ENCODE results near the gene ZNF432.
"Not testable (repeated sequence)": the region's sequence is repeated elsewhere in the genome, so short reads cannot be mapped to it uniquely, and the experiment has no call there.

The ZNF432 gene

DNA sequence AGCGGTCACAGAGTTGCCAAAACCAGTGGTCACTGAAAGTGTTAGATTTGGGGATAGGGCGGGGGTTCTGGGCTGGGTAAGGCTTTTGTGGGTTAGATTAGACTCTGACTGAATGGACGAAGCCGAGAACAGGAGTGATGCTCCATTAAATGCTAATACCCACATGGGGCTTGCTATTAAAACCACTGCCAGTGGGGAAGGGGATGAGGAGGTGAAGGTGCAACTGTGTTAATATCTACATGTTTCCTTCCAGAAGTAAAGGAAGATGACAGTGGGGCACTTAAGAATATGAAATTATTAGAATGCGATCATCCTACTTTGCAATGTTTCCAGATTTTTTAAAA lies 19.9 kb downstream of the ZNF432 start:
- no peak for DNase-seq (ENCODE audit: insufficient read length, low spot score)
- FAIRE-seq = no peak
- no peak for TF ChIP-seq POLR2A (IDR thresholded peaks at IDR 0.05; ENCODE audit: low read depth, low read length)

DNA sequence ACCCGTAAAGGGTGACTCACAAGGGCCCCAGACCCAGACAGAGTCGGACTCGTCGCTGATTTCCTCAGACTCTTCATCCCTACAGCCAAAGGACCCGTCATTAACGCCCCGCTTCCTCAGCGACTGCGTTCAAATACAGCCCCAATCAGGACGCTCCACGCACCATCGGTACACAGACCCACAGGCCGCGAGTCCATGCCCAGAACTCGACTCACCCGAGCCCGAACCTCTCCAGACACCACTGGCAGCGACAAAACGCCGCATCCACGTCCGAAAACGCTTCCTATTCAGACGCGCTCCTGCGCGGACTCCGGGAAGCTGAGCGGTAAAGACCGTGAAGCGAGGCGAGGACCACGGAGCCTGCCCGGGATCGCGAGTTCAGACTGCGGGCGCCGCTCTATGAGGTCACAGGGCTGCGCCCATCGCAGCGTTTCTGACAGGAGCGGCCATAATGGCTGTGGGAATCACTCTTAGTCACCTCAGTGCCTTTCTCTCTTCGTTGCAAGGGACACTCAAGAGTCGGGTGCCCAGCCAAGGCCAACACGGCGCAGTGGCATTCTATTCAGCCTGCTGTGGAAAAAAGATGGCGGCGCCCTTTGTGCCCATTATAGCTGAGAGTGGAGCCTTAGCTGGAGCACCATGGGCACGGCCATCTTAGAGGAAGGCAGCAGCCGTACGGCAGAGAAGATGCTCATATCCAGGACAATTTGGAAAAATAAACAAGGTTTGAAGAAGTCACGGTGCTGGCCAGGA lies 20.4 kb downstream of the ZNF432 start, which contains the start of gene ZNF614:
Gene ZNF614, minus strand, starts transcription at position 353 of the 753 bp plus-strand sequence. CDS start 2,634 bp downstream, outside the sequence.
- TF ChIP-seq POLR2A (IDR thresholded peaks at IDR 0.05; ENCODE audit: low read depth, low read length) = peak; percentile 78
- DNase-seq (ENCODE audit: insufficient read length, low spot score) (peak; percentile 91), FAIRE-seq (peak; percentile 88)

DNA sequence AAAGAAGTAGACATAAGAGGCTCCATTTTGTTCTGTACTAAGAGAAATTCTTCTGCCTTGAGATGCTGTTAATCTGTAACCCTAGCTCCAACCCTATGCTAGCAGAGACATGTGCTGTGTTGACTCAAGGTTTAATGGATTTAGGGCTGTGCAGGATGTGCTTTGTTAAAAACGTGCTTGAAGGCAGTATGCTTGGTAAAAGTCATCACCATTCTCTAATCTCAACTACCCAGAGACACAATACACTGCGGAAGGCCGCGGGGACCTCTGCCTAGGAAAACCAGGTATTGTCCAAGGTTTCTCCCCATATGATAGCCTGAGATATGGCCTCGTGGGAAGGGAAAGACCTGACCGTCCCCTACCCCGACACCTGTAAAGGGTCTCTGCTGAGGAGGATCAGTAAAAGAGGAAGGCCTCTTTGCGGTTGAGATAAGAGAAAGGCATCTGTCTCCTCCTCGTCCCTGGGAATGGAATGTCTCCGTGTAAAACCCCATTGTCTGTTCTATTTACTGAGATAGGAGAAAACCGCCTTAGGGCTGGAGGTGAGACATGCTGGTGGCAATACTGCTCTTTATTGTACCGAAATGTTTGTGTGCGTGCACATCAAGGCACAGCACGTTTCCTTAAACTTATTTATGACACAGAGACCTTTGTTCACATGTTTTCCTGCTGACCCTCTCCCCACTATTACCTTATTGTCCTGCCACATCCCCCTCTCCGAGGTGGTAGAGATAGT lies 22.2 kb downstream of the ZNF432 start:
- not testable (repeated sequence) for DNase-seq (ENCODE audit: insufficient read length, low spot score); FAIRE-seq

DNA sequence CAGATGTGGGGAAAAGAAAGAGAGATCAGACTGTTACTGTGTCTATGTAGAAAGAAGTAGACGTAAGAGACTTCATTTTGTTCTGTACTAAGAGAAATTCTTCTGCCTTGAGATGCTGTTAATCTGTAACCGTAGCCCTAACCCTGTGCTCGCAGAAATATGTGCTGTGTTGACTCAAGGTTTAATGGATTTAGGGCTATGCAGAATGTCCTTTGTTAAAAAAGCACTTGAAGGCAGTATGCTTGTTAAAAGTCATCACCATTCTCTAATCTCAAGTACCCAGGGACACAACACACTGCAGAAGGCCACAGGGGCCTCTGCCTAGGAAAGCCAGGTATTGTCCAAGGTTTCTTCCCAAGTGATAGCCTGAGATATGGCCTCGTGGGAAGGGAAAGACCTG lies 24.2 kb downstream of the ZNF432 start:
- not testable (repeated sequence) for FAIRE-seq

DNA sequence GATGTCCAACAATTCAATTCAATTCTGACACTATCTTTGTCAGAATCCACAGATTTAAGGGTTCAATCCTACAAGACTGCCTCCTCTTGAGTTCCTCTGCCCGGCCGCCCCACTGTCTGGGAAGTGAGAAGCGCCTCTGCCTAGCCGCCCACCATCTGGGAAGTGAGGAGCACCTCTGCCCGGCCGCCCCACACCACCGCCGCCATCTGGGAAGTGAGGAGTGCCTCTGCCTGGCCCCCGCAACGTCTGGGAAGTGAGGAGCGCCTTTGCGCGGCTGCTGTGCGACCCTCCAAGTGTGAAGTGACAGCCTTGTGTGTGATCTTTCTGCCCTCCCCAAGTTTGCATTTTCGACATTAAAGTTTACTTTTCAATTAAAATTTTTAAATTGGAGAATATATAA lies 26.4 kb downstream of the ZNF432 start:
- TF ChIP-seq POLR2A (IDR thresholded peaks at IDR 0.05; ENCODE audit: low read depth, low read length) = no peak
- no peak for FAIRE-seq
- no peak for DNase-seq (ENCODE audit: insufficient read length, low spot score)

More for the DNA sequence above, 24.2 kb downstream of the ZNF432 start:
- DNase-seq (ENCODE audit: insufficient read length, low spot score) = not testable (repeated sequence)

DNA sequence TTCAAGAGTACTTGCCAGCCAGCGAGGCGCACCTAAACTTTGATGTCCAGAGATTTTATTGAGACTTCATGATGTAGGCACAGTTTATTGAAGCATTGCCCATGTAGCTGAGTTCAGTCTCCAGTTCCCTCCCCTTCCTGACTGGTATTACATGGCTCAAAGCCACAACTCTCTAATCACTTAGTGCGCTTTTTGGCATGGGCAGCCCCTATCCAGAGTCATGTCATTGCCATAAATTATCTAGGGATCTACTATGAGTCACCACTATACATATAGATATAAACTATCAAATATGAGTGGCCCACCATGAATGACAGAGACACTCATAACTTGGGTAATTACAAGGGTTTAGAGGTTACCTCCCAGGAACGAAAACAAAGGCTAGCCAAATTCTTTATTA lies 28.1 kb downstream of the ZNF432 start:
- FAIRE-seq = no peak
- no peak for TF ChIP-seq POLR2A (IDR thresholded peaks at IDR 0.05; ENCODE audit: low read depth, low read length)
- DNase-seq (ENCODE audit: insufficient read length, low spot score) = no peak

DNA sequence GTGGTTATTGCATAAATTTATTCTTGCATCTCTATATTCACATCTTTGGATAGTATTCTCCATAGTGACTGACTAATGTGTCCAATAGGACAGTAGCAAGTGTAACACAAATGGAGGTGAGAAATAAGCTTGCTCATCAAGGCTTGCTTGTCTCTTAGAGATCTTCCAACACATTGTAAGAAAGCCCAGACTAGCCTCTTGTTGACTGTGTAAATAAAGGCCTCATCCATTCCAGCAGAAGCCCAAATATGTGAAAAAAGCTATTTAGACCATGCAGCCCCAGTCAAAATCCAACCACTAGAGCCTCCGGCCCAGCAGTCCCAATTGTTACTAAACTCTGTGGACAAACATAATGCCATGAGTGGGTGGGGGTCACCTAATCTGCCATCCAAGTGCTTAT lies 38.0 kb downstream of the ZNF432 start:
- DNase-seq (ENCODE audit: insufficient read length, low spot score) = no peak
- no peak for FAIRE-seq

DNA sequence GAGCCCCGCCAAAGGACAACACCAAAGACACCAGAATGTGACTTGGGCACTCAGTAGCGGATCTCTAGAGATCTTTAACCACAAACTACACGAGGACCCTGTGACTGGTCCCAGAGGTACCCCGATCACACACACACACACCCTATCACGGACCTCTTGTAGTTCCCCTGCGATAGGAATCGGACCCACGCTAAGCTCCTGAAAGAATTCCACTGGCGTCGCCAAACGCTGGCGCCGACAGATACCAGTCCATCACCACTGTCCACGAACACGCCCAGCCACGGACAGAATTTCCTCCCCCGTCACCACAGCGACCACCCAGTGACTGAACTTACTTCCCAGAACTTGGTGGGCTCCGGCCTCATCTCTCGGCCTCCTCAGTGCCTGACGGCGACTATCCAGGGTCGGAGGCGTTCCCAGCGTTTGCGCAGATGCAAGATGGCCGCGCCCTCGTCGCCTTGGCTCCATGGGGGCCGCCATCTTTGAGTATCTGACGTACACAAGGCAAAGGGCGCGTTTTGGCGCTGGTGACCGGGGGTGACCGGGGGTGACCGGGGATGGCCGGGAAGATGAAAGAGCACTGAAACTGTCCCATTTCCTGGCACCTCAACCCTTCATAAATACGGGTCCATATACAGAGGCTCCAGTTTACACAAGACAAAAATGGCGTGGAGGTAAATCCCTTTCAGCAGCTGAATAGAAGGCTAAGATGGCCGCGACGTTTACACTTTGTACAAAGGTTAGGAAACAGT lies 40.7 kb downstream of the ZNF432 start, which contains the start of gene ZNF615:
Gene ZNF615, minus strand, starts transcription at position 406 of the 752 bp plus-strand sequence. CDS start 4,500 bp downstream, outside the sequence.
- peak; percentile 61 for DNase-seq (ENCODE audit: insufficient read length, low spot score)
- FAIRE-seq = peak; percentile 75
- peak; percentile 62; the same call in 1 of the 2 replicates for TF ChIP-seq POLR2A (IDR thresholded peaks at IDR 0.05; ENCODE audit: low read depth, low read length)

More for the DNA sequence above, 38.0 kb downstream of the ZNF432 start:
- no peak for TF ChIP-seq POLR2A (IDR thresholded peaks at IDR 0.05; ENCODE audit: low read depth, low read length)

DNA sequence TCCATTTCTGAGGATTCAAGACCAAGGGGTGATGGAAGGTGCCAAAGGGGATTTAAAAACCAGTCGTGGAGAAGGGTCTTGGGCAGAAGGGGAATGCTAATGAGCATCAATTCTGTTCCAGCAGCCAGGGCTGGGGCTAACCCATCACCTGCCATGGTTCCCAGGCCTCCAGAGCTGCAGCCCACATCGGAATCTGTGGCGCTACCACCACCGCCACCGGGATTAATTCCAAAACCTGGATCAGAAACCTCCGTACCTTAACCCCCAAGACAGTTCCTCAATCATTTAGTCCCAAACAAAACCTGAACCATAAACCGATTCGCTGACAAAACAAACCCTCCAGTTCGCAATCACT lies 41.2 kb downstream of the ZNF432 start:
- DNase-seq (ENCODE audit: insufficient read length, low spot score) (peak; percentile 14), FAIRE-seq (no peak)
- TF ChIP-seq POLR2A (IDR thresholded peaks at IDR 0.05; ENCODE audit: low read depth, low read length) = no peak

DNA sequence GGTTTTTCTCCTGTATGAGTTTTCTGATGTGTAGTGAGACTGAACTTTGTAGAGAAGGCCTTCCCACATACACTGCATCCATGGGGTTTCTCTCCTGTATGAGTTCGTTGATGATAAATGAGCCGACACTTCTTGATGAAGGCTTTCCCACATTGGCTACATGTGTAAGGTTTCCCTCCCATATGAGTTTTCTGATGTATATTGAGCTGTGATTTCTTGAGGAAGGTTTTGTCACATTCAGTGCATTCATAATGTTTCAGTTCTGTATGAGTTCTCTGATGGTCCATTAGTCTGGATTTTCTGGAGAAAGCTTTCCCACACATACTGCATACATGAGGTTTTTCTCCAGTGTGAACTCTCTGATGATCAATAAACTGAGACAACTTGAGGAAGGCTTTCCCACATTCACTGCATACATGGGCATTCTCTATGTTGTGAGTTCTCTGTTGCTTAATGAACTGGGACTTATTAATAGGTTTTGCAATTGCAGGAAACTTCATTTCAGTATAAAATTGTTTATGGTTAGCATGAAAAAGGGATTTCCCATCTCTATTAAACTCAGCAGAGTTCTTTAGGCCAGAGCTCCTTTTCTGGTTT lies 54.5 kb downstream of the ZNF432 start:
- no peak for TF ChIP-seq POLR2A (IDR thresholded peaks at IDR 0.05; ENCODE audit: low read depth, low read length)
- FAIRE-seq (peak; percentile 45), DNase-seq (ENCODE audit: insufficient read length, low spot score) (no peak)

DNA sequence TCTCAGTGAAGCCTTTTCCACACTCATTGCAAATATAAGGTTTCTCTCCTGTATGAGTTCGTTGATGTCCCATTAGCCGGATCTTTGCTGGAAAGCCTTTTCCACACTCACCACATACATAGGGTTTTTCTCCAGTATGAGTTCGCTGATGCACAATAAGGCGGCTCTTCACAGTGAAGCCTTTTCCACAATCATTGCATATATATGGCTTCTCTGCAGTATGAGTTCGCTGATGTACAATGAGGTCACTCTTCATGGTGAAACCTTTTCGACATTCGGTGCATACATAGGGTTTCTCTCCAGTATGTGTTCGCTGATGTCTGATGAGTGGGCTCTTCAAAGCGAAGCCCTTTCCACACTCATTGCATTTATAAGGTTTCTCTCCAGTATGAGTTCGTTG lies 55.2 kb downstream of the ZNF432 start:
- FAIRE-seq = no peak
- TF ChIP-seq POLR2A (IDR thresholded peaks at IDR 0.05; ENCODE audit: low read depth, low read length) = no peak

DNA sequence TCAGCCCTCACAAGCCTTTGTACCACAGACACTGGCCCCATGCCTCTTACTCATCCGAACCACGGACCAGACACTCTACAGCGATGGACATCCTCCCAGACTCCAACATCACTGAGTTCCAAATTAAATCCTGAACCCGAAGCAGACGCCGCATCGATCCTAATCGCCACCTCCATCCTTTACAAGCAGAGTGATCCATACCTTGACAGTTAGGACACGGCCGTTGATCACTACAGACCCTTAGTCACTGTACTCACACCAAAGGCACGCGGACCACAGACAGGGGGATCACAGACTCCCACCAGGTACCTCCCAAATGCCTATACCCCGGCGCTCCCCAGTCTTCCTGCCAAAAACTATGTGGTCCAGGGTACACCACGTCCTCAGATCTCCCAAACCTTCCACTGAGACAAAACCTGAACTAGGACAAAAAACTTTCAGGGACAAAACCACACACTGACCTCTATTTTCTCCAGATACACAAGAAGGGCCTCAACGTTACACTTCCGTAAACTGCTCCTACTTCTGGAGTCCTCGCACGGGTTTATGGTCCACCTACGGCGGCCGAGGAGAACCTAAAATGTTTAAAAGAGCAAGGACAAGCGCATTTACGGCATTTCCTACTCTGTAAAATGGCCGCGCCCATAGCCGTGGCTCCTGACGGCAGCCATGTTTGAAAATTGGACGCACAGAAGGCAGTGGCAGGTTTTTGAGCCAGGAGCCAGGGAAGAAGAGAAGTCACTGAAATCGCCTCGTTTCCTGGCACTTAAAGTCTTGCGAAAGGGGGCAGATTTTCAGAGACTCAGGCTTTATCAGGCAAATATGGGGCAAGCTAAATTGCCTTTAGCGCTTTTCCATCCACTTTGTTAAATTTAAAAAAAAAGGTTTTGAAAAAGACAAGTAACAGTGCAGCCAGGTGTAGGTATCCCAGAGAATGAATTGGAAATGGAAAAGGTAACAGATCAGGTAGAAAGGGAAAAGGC lies 62.0 kb downstream of the ZNF432 start, which contains the start of gene ZNF350:
Gene ZNF350, minus strand, starts transcription at position 532 of the 983 bp plus-strand sequence. CDS start 12,480 bp downstream, outside the sequence.
- no peak for TF ChIP-seq POLR2A (IDR thresholded peaks at IDR 0.05; ENCODE audit: low read depth, low read length)
- DNase-seq (ENCODE audit: insufficient read length, low spot score) (peak; percentile 75), FAIRE-seq (peak; percentile 98)

More for the DNA sequence above, 55.2 kb downstream of the ZNF432 start:
- no peak for DNase-seq (ENCODE audit: insufficient read length, low spot score)
